Hepatocyte (in vitro differentiated cells): ENCODE data around the gene ITFG1. TPM values are rescaled to one million over a fixed set of nuclear protein-coding genes. Genes with fewer than 3 reads are reported as not detected.
"Not testable (repeated sequence)": the region's sequence is repeated elsewhere in the genome, so short reads cannot be mapped to it uniquely, and the experiment has no call there.

Experiments used
- DNase-seq: peaks from one replicate; pipeline ENCODE4 v3.0.0-alpha.2; 2016; ENCODE audit warnings: low spot score
- H2AFZ ChIP-seq: fragments of 200-600 bp; sonication (generic); 2 replicates; pipeline ENCODE4 v1.6.0; 2016; ENCODE audit warnings: antibody characterized with exemption, mild to moderate bottlenecking
- H3K27ac ChIP-seq: fragments of 200-600 bp; sonication (generic); 2 replicates; pipeline ENCODE4 v1.5.1; 2016; ENCODE audit warnings: mild to moderate bottlenecking
- H3K27me3 ChIP-seq: fragments of 200-600 bp; sonication (generic); 2 replicates; pipeline ENCODE4 v1.6.1; 2016
- H3K36me3 ChIP-seq: fragments of 200-600 bp; sonication (generic); replicated peaks from 2 replicates; pipeline ENCODE4 v1.5.1; 2016; ENCODE audit warnings: low read depth; ENCODE audit not compliant: insufficient read depth
- H3K4me1 ChIP-seq: fragments of 200-600 bp; sonication (generic); 2 replicates; pipeline ENCODE4 v1.5.1; 2016; ENCODE audit warnings: mild to moderate bottlenecking, moderate library complexity; ENCODE audit not compliant: insufficient read depth
- H3K4me2 ChIP-seq: fragments of 200-600 bp; sonication (generic); 2 replicates; pipeline ENCODE4 v1.6.0; 2016
- H3K4me3 ChIP-seq: fragments of 200-600 bp; sonication (generic); 2 replicates; pipeline ENCODE4 v1.5.1; 2016; ENCODE audit warnings: mild to moderate bottlenecking
- H3K79me2 ChIP-seq: fragments of 200-600 bp; sonication (generic); 2 replicates; pipeline ENCODE4 v1.6.0; 2017; ENCODE audit warnings: mild to moderate bottlenecking
- H3K9me2 ChIP-seq: fragments of 200-600 bp; sonication (generic); replicated peaks from 2 replicates; pipeline ENCODE4 v1.6.0; 2017; ENCODE audit warnings: mild to moderate bottlenecking; ENCODE audit not compliant: insufficient read depth
- H3K9me3 ChIP-seq: fragments of 200-600 bp; sonication (generic); 2 replicates; pipeline ENCODE4 v1.5.1; 2016; ENCODE audit warnings: low read depth, mild to moderate bottlenecking
- H4K20me1 ChIP-seq: fragments of 200-600 bp; sonication (generic); 2 replicates; pipeline ENCODE4 v1.6.0; 2016; ENCODE audit warnings: mild to moderate bottlenecking; ENCODE audit not compliant: insufficient read depth, poor library complexity, severe bottlenecking
- CTCF ChIP-seq: fragments of 200-600 bp; sonication (generic); IDR thresholded peaks from 2 replicates; pipeline ENCODE4 v1.5.1; 2016; ENCODE audit warnings: antibody characterized with exemption, mild to moderate bottlenecking; ENCODE audit not compliant: poor library complexity
- EZH2 ChIP-seq: fragments of 200-600 bp; sonication (generic); IDR thresholded peaks from 2 replicates; pipeline ENCODE4 v1.6.1; 2016; ENCODE audit warnings: antibody characterized with exemption, mild to moderate bottlenecking, borderline replicate concordance
- EZH2phosphoT487 ChIP-seq: fragments of 200-600 bp; sonication (generic); IDR thresholded peaks from one replicate; pipeline ENCODE4 v1.6.1; 2018; ENCODE audit warnings: antibody characterized with exemption, mild to moderate bottlenecking, low read depth, moderate library complexity; ENCODE audit not compliant: unreplicated experiment, severe bottlenecking
- WGBS: methylation state at CpG from one replicate; pipeline ENCODE4 v1.1.6; 2016; ENCODE audit warnings: low lambda C conversion rate; ENCODE audit errors: missing lambda C conversion rate; 5-methylcytosine and 5-hydroxymethylcytosine counted together
- polyA plus RNA-seq: library from polyadenylated mRNA; unstranded; fragments of >200 nt; fragmentation: Nextera tagmentation; extraction: Ambion mirVana; gene quantifications from 2 replicates; pipeline ENCODE4 v1.2.1, GENCODE V29; 2016
- total RNA-seq: library from RNA; depleted of rRNA; stranded (reverse); fragments of >200 nt; gene quantifications from 2 replicates; pipeline ENCODE4 v1.2.3, GENCODE V29; 2014

ITFG1 gene
- total and polyA plus RNA-seq, 2 experiments from 2014 or later = 87.8 to 91.4 TPM

GRCh38 chr16:47469227-47469626 lies 8.4 kb upstream of the ITFG1 start:
- Histone ChIP-seq H3K9me2 (no peaks in the 10 kb centered on the region), H3K36me3 (no peaks in the 10 kb centered on the region), H3K4me3 (no peak overlapping the region), H2AFZ (no peak overlapping the region), H3K4me2 (no peak overlapping the region), H3K27me3 (no peaks in the 10 kb centered on the region), H3K27ac (no peak overlapping the region), H3K79me2 (peaks cover 85% of the 10 kb centered on the region), H3K9me3 (no peaks in the 10 kb centered on the region), H3K4me1 (peaks cover 10% of the 10 kb centered on the region), H4K20me1 (no peaks in the 10 kb centered on the region)
- no peak for DNase-seq
- WGBS = 100% methylated on average over 1 of the region's 1 CpG
- TF ChIP-seq EZH2phosphoT487 (no peak), EZH2 (no peak), CTCF (no peak)

- H3K9me2 ChIP-seq, H3K27me3 ChIP-seq, H2AFZ ChIP-seq, H4K20me1 ChIP-seq, DNase-seq, H3K4me2 ChIP-seq, H3K4me3 ChIP-seq, H3K9me3 ChIP-seq, H3K36me3 ChIP-seq: not testable (repeated sequence)
- Histone ChIP-seq H3K79me2 (peaks cover 84% of the 10 kb centered on the region), H3K27ac (peak overlapping the region; percentile 3), H3K4me1 (peaks cover 10% of the 10 kb centered on the region)
- WGBS = 85% methylated on average over 7 of the region's 7 CpGs
These were observed 7.3 kb upstream of the ITFG1 start for GRCh38 chr16:47468070-47468689.

GRCh38 chr16:47467501-47467900 lies 6.6 kb upstream of the ITFG1 start:
- H3K27me3 ChIP-seq = no peaks in the 10 kb centered on the region
- peak overlapping the region; percentile 3 for H3K27ac ChIP-seq
- H2AFZ ChIP-seq = no peak overlapping the region
- H3K9me2 ChIP-seq = no peaks in the 10 kb centered on the region
- H3K4me3 ChIP-seq = no peak overlapping the region
- H3K4me2 ChIP-seq = no peak overlapping the region
- H4K20me1 ChIP-seq = no peaks in the 10 kb centered on the region
- TF ChIP-seq EZH2 = no peak
- TF ChIP-seq EZH2phosphoT487 = no peak
- no peak for TF ChIP-seq CTCF
- no peaks in the 10 kb centered on the region for H3K36me3 ChIP-seq
- H3K4me1 ChIP-seq = peaks cover 16% of the 10 kb centered on the region
- H3K79me2 ChIP-seq = peaks cover 86% of the 10 kb centered on the region
- no peak for DNase-seq
- WGBS = 81% methylated on average over 2 of the region's 2 CpGs
- H3K9me3 ChIP-seq = no peaks in the 10 kb centered on the region

- Histone ChIP-seq H3K4me1 (peaks cover 22% of the 10 kb centered on the region), H4K20me1 (no peaks in the 10 kb centered on the region), H2AFZ (no peak overlapping the region), H3K27ac (no peak overlapping the region), H3K79me2 (peaks cover 79% of the 10 kb centered on the region), H3K27me3 (no peaks in the 10 kb centered on the region), H3K9me3 (no peaks in the 10 kb centered on the region), H3K4me2 (no peak overlapping the region), H3K36me3 (no peaks in the 10 kb centered on the region), H3K4me3 (no peak overlapping the region), H3K9me2 (no peaks in the 10 kb centered on the region)
- 84% methylated on average over 2 of the region's 2 CpGs for WGBS
- TF ChIP-seq EZH2phosphoT487 = no peak
- DNase-seq = no peak
These were observed 5.2 kb upstream of the ITFG1 start for GRCh38 chr16:47465919-47466630.
